ENCODE results near the gene KCNJ14. TPM values are rescaled to one million over a fixed set of nuclear protein-coding genes. Genes with fewer than 3 reads are reported as not detected.

The KCNJ14 gene
- total RNA-seq, 1 donor from 2014 or later = 0.71 TPM

GRCh38 chr19:48497728-48498594 is 42.6 kb downstream of the KCNJ14 start:
- no peak for ATAC-seq
- no peak for DNase-seq (ENCODE audit: low spot score)
- intact Hi-C loops (cut with DNase I) = loop anchor here (10.0 kb wide), 1 partner anchor 97 kb away; no protein-coding TSS in a partner anchor

- intact Hi-C loops (cut with DNase I) = loop anchor here (10.0 kb wide), 1 partner anchor 96 kb away; no protein-coding TSS in a partner anchor
- DNase-seq (ENCODE audit: low spot score) (no peak), ATAC-seq (no peak)
Measured at GRCh38 chr19:48498595-48499311, 43.4 kb downstream of the KCNJ14 start.

DNA sequence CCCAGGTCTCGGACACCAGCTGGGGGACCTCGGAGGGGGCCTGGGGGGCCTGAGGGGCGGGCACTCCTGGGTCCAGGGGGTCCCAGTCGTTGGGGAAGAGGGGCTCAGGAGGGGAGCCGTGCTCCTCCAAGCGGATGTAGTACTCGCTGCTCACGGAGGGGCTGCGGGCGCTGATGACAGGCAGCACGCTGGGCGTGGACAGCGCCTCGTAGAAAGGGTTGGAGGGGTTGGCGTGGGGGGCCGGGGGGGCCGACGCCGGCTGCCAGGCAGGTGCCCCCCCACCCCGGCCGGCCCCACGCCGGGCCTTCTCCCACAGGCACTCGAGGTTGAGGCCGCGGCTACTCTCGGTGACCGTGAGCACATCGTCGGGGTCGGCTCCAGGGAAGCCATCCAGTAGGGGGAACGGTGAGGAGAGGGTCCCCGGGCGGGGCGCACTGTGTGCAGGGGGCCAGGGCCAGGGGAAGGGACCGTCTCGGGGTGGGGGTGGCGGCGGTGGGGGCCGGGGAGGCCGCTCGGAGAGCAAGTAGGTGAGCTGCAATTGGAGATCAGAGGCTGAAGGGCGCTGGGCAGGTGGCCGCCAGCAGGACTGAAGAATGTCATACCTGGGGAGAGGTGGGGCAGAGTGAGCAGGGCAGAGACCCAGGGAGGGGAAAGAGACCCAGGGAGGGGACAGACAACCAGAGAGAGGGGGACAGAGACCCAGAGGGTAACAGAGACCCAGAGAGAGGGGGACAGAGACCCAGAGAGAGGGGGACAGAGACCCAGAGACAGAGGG is 44.1 kb downstream of the KCNJ14 start:
- ATAC-seq (no peak), DNase-seq (ENCODE audit: low spot score) (no peak)
- intact Hi-C loops (cut with DNase I) = loop anchor here (10.0 kb wide), 1 partner anchor 95 kb away; no protein-coding TSS in a partner anchor

GRCh38 chr19:48500830-48501493 is 45.6 kb downstream of the KCNJ14 start:
- no peak for ATAC-seq
- DNase-seq (ENCODE audit: low spot score) = no peak
- intact Hi-C loops (cut with DNase I) = no loop called here

DNA sequence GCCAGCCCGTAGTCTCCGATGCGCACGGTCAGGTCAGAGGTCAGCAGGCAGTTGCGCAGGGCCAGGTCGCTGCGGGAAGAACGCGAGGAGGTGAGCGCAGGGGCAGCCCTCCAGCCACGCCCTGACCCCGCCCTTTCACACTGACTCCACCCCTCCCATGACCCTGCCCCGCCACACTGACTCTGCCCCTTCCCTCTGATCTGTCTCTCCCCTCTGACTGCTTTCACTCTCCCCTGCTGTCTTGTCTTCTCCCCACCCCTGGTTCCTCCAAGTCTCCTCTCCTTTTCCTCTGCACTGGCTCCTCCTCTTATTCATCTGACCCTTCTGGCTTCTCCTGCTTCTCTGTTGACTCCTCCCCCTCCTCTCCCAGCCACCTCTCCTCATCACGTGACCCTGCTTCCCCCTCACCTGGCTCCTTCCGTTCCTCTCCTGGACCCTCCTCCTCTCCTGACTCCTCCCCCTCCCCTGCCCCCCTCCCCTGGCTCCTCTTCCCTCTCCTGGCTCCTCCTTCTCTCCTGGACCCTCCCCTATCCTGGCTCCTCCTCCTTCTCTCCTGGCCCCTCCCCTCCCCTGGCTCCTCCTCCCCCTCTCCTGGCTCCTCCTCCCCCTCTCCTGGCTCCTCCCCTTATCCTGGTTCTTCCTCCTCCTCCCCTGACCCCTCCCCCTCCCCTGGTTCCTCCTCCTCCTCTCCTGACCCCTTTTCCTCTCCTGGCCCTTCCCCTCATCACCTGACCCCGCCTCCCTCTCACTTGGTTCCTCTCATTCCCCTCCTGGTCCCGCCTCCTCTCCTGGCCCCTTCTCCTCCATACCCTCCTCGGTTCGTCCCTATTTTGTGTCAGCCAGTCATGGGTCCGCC is 46.3 kb downstream of the KCNJ14 start:
- intact Hi-C loops (cut with DNase I) = no loop called here
- DNase-seq (ENCODE audit: low spot score) (no peak), ATAC-seq (peak; percentile 69)

DNA sequence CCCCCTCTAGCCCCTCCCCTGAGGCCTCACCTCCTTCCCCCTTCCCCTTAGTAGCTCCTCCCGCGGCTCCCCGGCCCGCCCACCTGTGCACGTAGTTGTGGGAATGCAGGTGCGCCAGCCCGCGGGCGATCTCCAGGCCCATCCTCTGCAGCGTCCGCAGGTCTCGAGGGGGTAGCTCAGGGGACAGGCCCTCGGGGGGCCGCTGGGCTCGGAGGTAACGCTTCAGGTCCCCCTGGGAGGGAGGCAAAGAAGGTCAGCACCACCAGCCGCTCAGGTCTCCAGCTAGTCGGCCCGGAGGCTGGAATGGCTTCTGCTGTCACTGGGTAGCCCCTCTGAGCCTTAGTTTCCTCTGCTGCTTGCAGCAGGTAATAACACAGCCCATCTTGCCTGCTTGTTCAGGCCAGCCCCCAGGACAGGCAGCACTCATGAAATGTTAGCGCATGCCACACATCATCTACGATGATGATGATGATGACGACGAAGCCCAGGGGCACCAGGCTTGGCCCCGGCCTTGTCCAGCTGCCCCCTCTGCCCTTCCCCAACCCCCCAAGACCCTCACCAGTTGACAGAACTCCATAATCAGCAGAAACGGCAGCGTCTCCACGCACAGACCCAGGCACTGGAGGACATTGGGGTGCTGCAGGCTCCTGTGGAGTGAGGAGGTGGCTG is 47.1 kb downstream of the KCNJ14 start:
- DNase-seq (ENCODE audit: low spot score) (no peak), ATAC-seq (no peak)
- intact Hi-C loops (cut with DNase I) = no loop called here

DNA sequence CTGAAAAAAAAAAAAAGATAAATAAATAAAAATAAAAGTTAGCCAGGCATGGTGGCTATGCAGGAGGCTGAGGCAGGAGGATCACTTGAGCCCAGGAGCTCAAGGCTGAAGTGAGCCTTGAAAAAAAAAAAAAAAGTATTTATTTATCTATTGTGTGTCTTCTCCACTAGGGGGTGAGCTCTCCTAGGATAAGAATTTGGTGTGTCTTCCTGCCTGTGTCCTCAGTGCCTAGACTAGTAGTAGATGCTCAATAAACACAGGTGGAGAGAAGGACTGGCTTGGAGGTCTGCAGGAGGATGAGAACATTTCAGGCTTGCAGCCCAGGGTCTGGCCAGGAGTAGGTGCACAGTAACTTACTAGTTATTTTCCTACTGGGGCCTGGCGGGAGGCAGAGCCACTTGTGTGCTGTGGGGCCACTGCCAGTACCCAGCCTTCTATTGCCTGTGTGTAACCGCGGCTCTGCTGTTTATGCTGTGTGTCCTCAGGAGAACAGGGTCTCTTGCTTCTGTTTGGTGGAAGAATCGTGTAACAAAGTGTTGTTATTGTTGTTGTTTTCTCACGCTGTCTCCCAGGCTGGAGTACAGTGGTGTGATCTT is 50.9 kb downstream of the KCNJ14 start:
- ATAC-seq (no peak), DNase-seq (ENCODE audit: low spot score) (no peak)
- intact Hi-C loops (cut with DNase I) = no loop called here

- intact Hi-C loops (cut with DNase I) = no loop called here
- DNase-seq (ENCODE audit: low spot score) (no peak), ATAC-seq (no peak)
Measured at GRCh38 chr19:48507911-48508439, 52.6 kb downstream of the KCNJ14 start.

DNA sequence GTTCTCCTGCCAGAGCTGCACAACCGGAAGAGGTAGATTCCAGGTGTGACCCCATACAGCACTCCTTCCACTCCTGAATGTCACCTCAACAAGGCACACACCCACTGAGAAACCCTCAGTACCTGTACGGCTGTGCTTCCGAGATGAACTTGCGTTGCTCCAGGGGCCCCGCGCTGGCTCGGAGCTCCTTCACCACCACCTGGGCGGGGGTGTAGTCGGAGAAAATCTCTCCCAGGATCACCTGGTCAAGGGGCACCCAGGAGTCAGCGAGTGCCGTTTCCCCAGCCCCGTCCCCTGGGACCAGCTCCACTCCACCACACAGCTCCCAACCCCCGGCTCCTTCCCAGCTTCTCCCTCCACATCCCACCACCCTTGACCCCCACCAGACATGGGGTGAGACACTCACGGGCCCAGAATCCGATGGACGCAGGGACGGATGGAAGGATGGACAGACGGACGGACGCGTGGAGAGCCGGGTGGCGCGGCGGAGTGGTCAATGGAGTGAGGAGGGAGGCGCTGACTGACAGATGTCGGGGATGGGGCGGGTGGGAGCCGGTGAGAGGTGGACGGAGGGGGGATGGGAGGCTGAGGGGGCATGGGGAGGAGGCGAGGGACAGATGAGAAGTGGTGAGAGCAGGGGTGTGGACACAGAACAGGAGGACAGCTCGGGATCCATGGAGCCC is 53.5 kb downstream of the KCNJ14 start:
- DNase-seq (ENCODE audit: low spot score) (no peak), ATAC-seq (no peak)
- intact Hi-C loops (cut with DNase I) = no loop called here

- DNase-seq (ENCODE audit: low spot score) (no peak), ATAC-seq (no peak)
- intact Hi-C loops (cut with DNase I) = no loop called here
Measured at GRCh38 chr19:48509467-48510194, 54.3 kb downstream of the KCNJ14 start.

DNA sequence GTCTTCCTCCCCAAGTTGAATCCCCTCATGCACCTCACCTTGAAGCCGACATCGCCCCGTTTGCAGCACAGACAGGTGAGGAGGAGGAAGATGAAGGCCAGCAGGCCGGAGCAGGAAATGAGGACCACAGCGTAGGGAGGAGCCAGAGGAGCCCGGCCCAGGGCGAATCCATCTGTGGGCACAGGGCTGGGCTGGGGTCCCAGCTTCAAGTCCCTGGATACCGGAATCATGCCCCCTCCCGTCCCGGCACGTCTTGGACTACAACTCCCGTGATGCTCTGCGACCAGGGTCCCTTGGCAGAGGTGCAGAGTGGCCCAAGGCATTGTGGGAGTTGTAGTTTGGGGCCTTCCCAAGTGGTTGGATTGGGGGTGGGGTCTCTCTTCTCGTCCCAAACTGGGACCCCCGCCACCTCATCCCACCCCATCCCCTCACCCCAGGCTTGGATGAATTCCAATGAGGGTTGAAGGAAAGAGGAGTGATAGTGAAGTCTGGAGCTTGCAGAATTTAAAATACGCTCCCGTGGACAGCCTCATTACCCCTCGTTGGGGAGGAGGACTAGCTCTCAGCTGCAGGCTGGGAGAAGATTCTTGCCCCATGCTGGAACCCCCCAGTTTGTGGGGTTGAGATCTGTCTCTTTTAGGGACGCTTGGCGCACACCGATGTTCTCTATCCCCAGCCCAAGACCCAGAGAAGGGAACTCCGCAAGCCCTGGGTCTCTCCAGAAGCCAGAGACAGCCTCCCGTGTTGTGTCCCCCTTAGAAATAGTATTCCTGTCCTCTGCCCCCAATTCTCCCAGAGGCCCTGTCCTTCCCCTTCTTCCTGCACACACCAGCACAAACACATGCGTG is 55.3 kb downstream of the KCNJ14 start:
- intact Hi-C loops (cut with DNase I) = no loop called here
- DNase-seq (ENCODE audit: low spot score) (peak; percentile 85), ATAC-seq (peak; percentile 88)

GRCh38 chr19:48511321-48511731 is 56.0 kb downstream of the KCNJ14 start:
- intact Hi-C loops (cut with DNase I) = no loop called here
- ATAC-seq (no peak), DNase-seq (ENCODE audit: low spot score) (no peak)

GRCh38 chr19:48511800-48512503 is 56.6 kb downstream of the KCNJ14 start, which contains the start of gene LMTK3:
LMTK3 (minus strand) TSS chr19:48511835; CDS start chr19:48511576, 259 bp downstream.
- DNase-seq (ENCODE audit: low spot score) = no peak
- no peak for ATAC-seq
- intact Hi-C loops (cut with DNase I) = no loop called here
